NCI-H524 (cell line): ENCODE measurements around the gene DHX57.
A peak's percentile ranks its signal among the peaks of the same experiment; 100 is the strongest.
"Not testable (repeated sequence)": the region's sequence is repeated elsewhere in the genome, so short reads cannot be mapped to it uniquely, and the experiment has no call there.

Experiments used
- DNase-seq, 2 experiments: peaks; one replicate each; lab custom pipeline; 2025; lab: John Stamatoyannopoulos, UW

DHX57 gene

GRCh38 chr2:38871432-38871831 lies 4.3 kb downstream of the DHX57 start:
- DNase-seq, result no peak

DNA sequence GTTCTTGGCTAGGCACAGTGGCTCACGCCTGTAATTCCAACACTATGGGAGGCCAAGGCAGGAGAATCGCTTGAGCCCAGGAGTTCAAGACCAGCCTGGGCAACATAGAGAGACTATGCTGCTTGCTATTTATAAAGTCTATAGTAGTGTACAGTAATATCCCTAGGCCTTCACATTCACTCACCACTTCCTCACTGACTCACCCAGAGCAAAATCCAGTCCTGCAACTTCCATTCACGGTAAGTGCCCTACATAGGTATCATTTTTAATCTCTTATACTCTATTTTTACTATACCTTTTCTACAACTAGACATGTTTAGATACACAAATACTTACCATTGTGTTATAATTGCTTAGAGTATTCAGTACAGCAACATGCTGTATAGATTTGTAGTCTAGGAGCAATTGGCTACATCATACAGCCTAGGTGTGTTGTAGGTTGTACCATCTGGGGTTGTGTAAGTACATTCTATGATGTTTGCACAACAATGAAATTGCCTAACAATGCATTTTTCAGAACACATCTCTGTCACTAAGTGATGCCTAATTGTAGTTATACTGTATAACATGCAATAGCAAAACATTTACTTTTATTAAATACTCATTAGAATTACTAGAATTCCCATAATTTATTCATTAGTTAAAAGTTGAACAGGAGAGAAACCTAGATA lies 8.8 kb downstream of the DHX57 start:
- no peak for DNase-seq

DNA sequence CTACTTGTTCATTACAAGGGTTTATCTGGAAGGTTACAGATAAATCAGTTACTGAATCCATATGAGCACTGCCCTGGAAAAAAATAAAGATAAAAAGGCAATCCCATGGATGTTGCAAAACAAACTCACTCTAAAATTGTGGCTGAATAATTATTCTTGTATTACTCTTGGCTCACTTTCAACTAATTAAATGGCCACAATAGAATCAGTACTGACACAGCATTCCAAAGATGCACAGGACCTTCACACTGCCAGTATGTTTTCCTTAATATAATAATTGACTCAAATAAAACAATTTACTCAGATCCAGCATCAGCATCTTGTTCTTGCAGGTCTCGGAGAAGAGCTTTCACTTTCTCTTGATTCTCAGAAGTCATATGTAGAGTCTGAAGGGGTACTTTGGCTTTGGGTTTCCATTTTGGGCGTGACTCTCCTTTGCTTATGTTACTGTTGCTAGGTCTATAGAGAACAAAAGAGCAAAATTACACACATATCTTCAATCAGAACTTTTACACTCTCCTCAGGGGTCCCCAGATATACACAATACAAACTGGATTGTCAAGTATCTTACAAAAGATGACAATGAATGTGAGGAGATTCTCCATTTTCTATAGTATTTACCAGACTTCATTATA lies 12.6 kb downstream of the DHX57 start:
- no peak for DNase-seq

- no peak for DNase-seq
These were observed 13.3 kb downstream of the DHX57 start for GRCh38 chr2:38862476-38862875.

- DNase-seq, result no peak
These were observed 19.6 kb downstream of the DHX57 start for GRCh38 chr2:38856165-38856564.

DNA sequence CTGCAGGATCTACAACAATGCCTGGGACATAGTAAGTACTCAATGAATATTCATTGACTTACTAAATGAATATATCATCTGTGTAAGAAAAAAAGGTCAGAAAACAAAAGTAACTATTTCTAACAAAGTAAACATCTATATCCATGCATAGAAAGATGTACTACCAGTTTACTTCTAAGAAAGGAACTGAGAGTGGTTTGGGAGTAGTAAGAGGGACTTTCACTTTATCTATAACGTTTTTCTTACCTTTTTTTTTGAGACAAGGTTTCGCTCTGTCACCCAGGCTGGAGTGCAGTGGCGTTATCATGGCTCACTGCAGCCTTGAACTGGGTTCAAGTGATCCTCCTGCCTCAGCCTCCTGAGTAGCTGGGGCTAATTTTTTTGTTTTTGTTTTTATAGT lies 25.7 kb downstream of the DHX57 start:
- no peak for DNase-seq

DNA sequence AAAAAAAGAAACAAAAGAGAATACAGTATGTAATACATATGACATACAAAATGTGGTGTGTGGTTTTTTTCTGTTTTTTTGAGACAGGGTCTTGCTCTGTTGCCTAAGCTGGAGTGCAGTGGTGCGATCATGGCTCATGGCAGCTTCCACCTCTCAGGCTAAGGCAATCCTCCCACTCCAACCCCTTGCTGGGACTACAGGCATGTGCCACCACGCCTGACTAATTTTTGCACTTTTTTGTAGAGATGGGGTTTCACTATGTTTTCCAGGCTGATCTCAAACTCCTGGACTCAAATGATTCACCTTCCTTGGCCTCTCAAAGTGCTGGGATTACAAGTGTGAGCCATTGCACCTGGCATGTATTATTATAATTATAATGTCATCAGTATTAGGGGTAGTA lies 38.9 kb downstream of the DHX57 start:
- no peak for DNase-seq

GRCh38 chr2:38835990-38836389 lies 39.7 kb downstream of the DHX57 start:
- DNase-seq, result no peak

DNA sequence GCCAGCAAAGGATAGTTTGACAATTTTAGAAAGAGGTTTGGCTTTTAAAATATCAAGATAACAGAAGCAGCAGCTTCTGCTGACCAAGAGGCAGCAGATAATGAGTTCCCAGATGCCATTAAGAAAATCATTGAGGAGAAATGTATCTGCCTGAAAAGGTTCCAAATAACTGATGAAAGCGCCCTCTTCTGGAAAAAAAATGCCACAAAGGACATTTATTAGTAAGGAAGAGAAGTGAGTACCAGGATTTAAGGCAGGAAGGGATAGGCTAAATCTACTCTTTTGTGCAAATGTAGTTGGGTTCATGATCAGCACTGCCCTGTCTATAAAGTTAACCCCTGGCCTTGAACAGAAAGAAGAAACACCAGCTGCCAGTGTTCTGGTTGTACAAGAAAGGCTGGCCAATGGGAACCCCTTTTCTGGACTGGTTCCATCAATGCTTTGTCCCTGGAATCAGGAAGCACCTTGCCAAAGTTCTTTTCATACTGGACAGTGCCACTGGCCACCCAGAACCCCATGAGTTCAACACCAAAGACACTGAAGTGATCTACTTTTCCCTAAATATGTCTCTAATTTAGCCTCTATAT lies 40.6 kb downstream of the DHX57 start:
- peak in 1 of 2 experiments; percentile 49 for DNase-seq

DNA sequence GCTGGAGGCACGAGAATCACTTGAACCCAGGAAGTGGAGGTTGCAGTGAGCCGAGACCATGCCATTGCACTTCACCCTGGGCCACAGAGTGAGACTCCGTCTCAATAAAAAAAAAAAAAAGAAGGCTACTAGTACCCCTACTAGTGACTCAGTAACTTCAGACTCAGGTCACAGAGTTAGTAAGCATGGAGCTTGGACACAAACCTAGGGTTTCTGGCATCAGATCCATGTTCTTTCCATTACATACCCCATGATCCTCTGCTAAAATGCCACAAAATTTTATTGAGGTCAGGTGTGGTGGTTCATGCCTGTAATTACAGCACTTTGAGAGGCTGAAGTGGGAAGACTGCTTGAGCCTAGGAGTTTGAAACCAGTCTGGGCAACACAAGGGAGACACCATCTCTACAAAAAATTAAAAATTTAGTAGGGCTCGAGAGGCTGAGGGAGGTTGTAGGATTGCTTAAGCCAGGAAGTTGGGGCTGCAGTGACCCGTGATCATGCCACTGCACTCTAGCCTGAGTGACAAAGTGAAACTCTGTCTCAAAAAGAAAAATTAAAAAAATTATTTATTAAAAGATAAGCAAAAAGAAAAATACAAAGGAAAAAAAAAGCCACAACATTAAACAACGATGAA lies 45.1 kb downstream of the DHX57 start:
- no peak for DNase-seq

- DNase-seq, result no peak
These were observed 45.8 kb downstream of the DHX57 start for GRCh38 chr2:38829971-38830370.

DNA sequence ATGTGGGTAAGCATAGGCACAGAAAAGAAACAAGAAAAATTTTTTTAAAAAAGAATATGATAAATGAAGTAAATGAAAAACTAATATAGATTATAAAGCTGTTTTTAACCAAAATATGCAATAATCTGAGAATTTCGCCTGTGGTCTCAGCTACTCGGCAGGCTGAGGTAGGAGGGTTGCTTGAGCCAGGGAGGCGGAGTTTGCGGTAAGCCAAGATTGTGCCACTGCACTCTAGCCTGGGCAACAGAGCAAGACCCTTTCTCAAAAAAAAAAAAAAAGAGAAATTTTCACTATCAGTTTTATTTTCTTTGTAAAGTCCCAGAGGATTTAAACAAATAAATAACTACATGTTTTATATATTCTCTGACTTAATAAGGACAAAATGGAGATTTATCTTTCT lies 47.3 kb downstream of the DHX57 start:
- no peak for DNase-seq

- DNase-seq, result not testable (repeated sequence)
These were observed 48.1 kb downstream of the DHX57 start for GRCh38 chr2:38827539-38828145.

- peak in 1 of 2 experiments; percentile 11 for DNase-seq
These were observed 49.8 kb downstream of the DHX57 start for GRCh38 chr2:38825956-38826355.

GRCh38 chr2:38824906-38825305 lies 50.8 kb downstream of the DHX57 start:
- DNase-seq, result no peak

DNA sequence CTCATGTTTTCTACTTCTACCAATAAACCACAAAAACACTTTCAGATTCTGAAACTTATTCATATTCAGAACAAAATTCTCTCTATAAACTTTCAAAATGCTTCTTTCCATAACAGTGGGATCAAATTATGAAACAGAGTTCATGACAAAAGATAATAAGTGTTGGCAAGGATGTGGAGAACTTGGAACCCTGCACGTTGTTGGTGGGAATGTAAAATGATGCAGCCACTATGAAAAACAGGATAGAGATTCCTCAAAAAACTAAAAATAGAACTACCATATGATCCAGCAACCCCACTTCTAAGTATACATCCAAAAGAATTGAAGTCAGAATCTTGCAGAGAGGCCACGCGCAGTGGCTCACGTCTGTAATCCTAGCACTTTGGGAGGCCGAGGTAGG lies 52.3 kb downstream of the DHX57 start:
- no peak for DNase-seq

DNA sequence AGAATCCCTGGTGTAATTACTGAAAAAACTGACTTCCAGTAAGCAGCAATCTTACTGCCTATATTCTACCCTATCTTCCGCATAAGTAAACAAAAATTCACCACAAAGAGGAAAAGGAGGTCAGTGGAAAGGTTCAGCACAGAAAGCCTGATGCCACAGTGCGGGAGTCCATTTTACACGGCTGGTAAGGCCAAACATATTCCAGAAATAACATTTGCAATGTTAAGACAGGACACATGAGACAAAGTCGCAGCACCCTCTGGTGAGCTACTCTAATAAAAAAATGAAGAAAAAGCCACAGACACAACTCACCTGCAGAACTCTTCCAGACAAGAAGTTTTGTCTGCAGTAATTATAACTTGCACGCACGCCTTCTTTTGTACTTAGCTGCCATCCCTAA lies 57.2 kb downstream of the DHX57 start:
- no peak for DNase-seq

GRCh38 chr2:38815936-38816335 lies 59.8 kb downstream of the DHX57 start:
- no peak for DNase-seq

- DNase-seq, result no peak
These were observed 65.2 kb downstream of the DHX57 start for GRCh38 chr2:38810488-38810887.

- no peak for DNase-seq
These were observed 67.1 kb downstream of the DHX57 start for GRCh38 chr2:38808677-38809076.

- DNase-seq, result no peak
These were observed 69.0 kb downstream of the DHX57 start for GRCh38 chr2:38806733-38807059.

GRCh38 chr2:38806015-38806732 lies 69.6 kb downstream of the DHX57 start:
- DNase-seq, result no peak
